Embryonic facial prominence (tissue), 1 donor: ENCODE data around the gene EPHA5.

Experiments used
- DNase-seq: peaks from one replicate; pipeline ENCODE4 v3.0.0-alpha.2; 2016; ENCODE audit errors: extremely low spot score

EPHA5 gene

DNA sequence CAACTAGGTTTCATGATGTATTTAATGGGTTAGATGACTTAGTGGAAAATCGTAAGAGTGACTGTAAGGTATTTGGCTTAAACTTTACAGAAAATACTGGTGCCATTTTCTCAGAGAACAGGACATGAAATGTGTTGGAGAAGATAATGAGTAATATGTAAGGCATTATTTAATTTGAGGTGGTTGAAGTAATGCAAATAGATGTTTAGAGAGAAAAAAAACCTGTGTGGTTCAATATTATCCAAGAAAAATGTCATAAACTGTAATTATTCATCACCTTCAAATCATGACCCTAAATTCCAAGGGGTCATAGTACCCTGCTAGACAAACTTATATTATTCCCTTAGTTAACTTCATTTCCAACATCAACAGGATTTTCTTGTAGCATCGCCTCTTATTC, 171.7 kb downstream of the EPHA5 start:
- no peak for DNase-seq

DNA sequence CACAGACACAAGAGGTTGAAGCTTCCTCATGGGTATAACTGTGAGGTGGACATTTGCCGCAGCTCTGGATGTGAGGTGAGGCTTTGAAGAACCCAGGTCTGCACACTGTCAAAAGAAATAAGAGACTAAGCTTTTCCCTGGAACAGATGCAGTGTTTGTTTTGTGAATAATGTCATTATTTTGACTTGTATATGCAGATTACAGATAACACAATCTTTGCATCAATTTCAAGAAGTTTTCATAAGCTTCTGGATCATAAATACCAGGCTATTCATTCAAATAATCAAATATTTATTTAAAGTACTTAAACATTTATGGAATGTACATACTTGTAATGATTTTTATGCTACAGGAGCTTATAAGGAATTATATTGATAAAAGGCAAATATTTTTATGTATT, 174.8 kb downstream of the EPHA5 start:
- no peak for DNase-seq

DNA sequence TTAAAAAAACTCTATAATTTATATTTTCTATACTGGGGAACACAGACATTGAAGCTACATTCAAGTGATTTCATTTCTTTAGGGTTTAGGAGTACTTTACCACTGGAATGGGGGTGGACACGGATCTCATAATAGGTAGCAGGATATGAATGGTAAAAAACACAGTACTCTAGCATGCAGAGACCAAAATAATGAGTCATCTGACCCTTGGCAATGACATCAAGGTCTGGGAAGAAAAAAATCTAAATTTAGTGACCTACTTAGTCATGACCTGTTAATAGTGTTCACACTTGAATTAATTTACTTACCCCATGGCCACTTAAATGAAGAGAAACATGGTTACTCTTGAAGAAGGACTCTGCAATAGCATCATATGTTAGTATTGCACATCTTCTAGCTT, 187.9 kb downstream of the EPHA5 start:
- DNase-seq = no peak

DNA sequence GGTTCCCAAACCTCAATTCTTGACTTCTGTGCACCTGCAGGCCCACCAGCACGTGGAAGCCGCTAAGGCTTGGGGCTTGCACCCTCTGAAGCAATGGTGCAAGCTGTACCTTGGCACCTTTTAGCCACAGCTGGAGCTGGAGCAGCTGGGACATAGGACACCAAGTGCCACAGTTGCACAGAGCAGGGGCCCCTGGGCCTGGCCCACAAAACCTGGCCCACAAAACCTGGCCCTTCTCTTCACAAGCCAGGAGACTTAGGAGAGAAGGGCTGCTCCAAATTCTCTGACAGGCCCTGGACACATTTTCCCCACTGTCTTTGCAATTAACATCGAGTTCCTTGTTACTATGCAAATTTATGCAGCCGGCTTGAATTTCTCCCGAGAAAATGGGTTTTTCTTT, 197.8 kb downstream of the EPHA5 start:
- DNase-seq = no peak

DNA sequence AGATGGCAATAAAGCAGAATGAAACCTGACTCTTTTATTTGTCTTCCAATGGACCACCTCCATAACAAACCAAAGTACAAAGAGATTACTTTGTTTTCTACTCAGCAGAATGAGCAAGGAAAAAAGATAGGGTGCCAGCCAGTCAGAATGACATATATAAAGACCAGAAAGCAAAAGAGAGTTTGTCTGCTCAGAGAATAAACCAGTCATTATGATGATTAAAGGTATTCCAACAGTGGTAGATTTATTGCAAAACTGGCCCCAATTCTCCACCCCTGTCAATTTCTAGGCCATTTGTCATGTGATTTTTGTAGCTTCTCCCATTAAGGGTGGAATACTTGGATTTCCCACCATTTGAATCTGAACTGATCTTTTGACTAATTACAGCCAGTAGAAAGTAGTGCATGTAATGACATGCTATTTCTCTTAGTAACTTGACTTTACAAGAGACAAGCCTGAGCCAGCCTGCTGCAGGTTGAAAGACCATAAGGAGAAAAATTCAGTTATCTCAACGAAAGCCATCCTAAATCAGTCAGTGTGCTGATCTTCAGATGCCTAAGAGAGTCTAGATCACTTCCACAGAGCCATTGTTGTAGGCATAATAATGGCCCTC, 203.1 kb downstream of the EPHA5 start:
- no peak for DNase-seq

DNA sequence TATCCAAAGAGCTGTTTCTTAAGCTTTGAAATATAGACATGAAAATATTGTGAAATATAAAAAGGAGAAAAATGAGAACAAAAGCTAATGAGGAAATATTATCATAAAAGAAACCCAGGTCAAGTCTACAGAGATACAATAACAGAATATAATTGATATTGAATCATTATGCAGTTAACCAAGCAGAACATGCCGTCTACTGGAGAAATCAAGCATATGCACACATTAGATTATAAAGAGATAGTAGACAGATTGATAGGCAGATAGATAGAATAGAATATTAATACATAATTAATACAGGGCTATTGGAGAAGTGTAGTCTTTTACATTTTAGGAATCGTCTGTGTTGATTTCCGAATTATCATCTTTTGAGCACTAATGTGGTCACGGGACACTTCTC, 208.5 kb downstream of the EPHA5 start:
- no peak for DNase-seq

DNA sequence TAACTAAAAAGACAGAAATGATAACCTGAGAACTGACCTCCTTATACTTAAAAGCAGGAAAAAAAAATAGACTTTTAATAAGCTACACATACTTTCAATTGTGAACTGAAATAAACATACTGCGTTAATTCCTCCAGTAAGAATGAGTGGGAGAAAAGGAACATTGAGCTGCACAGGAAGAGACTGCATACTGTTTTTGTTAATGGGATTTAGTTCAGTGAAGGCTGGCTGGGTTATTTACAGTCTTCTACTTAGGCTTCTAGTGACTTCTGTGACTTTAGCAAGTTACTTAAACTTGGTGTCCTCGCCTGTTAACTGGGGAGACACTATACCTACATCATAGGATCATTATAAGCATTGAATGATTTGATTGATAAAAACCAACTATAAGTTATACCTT, 213.3 kb downstream of the EPHA5 start:
- no peak for DNase-seq

DNA sequence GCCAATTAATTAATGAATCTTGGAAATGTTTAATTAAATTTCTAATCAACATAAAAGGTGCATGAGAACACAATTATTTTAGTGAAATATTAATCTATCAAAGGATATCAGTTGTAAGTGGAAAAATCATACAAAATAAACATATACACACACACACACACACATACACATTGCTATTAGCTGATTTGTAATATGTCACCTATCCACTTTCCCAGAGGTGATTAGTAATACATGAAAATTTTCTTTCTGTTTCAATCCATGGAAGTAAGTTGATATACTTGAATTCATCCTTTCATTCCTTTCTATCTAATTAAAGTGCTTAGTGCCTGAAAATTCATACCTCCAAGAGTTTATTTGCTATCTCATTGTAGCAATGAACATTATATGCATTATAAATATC, 213.7 kb downstream of the EPHA5 start:
- DNase-seq = no peak

DNA sequence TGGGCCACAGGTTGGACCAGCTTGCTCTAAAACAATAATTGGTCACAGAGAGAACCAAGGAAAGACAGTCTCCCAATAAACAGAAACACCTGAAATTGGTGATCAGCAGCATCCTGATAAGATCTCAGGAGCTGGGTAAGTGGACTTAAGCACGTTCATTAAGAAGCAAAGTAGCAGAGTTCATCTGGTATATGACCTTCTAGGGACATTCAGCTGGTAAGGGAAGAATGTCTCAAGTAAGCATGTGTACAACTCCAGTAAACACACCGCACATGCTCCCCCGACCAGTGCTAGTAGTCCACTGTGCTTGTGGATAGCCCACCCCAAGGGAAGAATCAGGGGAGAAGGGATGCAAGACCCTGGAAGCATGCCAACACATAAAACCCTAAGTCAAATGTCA, 216.9 kb downstream of the EPHA5 start:
- DNase-seq = no peak

DNA sequence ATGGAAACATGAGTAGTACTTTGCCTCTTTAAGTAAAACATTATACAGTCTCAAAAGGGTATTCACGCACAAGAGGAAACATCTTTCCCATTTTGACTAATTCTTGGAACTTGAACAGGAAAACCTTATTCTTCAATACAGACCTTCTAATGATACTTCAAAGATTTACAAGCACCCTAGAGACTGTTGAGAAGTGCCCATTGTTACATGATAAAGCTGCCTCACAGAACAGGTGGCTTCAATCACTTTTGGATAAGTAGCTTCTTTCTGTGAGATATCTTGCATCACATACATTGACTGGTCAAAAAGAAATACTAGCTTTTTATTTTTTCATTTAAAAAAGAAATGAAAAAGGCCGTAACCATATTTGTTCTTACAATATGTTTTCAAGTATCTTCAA, 219.4 kb downstream of the EPHA5 start:
- no peak for DNase-seq

DNA sequence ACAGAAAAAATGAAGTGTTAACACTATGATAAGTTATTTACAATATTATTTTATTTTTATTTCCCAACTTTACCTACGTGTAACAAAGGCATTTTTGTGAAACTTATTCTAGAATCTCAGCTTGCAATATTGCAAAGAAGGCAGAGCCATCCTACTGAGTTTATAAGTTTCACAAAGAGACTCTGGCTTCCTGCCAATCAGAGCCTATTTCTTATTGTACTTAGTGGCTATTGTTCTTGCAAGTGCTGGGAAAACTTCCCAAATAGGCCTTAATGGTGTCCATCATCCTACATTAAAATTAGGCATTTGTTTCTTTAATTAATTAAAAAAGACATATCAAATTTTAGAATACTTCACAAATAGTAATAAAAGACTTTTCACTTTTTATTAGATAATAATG, 233.2 kb downstream of the EPHA5 start:
- DNase-seq = no peak

DNA sequence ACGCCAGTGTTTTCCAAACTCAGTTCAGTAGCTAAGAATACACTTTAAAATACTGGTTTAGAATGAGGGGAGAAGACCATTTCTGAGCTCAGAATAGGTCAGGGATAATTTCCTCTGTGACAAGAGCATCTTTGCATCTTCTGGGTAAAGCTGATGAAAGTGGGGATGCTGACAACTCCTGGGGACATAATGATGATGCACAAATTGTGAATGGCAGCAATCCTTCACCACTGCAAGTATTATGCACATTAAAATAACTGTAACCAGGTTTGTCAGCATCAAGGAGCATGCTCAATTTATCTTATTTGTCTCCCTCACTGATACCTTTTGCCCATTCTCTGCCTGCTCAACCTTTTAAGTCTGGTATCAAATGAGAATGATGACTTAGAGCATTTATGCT, 248.2 kb downstream of the EPHA5 start:
- DNase-seq = no peak

DNA sequence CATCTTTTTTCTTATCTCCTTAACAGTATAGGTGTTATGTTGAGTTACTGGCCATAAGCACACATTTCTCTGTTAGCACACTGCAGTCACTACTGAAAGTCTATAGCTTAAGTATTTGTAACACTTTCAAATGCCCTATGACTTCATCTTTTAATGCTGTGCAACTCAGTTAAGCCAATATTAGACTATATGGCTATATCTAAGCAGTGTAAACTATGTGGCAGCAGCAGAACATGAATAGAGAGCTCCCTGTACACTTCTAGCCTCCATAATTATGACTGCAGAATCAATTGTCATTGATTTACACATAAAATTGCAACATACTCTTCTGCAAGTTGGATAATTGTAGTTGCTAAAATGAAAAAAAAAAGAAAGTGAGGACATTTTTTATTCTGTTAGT, 250.3 kb downstream of the EPHA5 start:
- DNase-seq = no peak

DNA sequence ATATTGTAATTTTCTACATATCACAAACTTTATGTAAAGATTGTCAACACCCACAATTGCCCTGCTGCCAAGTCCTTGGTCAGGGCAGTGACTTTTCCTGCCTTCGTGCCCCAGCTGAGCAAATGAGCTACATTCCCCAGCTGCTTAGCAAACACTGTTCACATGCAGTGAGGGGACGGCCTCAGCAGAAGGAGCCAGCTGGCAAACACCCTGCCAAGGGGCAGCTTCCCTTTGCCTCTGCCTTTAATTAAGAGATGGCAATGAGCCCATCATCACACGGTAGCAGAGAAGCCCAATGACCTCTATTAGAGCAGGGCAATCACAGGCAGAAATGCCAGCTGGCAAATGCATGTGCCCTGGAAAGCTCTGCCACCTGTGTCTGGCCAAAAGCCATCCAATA, 253.4 kb downstream of the EPHA5 start:
- no peak for DNase-seq

DNA sequence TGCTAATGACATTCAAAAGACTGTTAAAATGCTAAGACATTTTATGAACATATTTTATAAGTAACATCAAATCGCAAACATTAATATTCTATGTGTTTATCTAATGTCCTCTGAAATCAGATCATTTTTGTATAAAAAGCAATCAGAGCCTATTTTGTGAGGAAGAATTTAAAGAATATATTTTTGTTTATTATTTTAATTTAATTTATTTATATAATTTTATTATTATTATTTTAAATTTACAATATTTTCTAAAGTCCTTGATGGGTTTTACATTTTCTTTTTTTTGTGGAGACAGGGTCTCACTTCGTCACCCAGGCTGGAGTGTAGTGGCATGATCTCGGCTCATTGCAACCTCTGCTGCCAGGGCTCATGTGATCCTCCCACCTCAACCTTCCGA, 262.8 kb downstream of the EPHA5 start:
- DNase-seq = no peak

DNA sequence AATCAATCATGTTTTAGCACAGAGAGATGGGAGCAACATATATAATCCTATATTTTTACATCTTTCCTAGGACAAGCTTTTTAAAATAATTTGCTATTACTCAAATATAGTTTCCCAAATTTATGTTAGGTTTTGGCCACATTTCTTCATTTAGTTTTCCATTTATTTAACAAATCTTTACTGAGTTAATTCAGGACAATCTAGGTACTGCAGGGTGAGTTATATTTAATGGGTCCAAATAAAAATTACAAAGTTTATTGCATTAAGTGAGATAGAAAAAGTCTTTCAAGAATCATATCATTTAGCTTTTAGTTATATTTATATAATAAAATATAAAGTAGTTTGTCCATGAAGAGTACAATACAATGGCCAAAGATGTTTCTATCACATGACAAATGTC, 269.2 kb downstream of the EPHA5 start:
- DNase-seq = no peak

DNA sequence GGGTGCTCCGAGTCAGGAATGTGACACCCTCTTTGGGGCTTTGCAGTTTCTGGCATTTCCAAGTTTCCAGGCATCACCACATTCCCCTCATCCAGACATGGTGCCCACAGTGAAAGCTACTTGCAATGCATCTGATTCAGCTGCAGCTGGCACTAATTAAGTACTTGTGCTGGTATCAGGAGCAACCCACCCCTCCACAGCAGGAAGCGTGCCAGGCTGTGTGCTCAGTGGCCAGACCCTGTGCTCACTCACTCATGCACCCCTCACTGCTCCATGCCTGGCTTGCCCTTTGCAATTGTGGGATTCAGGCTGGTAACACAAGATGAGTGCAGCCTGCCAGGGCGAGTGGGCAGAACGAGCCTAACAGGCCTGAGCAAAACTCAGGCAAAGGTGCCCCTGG, 271.2 kb downstream of the EPHA5 start:
- DNase-seq = no peak

DNA sequence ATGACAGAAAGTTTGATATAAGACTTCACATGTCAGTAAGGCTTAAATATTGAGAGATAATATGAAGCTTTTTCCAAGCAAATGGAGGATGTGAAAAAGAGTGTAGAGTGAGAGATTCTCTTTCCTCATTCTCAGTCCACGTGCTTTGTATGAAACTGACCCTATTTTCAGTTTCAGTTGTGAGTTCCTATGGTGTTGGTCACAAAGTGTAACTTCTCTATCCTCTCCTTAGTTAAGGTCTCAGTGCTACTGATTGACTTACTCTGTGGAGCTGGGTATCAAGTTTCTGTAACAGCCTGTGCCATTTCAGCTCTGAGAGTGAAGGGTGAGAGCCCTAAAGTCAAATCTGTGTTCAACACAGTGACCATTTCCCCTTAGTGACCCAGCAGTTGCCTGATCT, 277.2 kb downstream of the EPHA5 start:
- no peak for DNase-seq

DNA sequence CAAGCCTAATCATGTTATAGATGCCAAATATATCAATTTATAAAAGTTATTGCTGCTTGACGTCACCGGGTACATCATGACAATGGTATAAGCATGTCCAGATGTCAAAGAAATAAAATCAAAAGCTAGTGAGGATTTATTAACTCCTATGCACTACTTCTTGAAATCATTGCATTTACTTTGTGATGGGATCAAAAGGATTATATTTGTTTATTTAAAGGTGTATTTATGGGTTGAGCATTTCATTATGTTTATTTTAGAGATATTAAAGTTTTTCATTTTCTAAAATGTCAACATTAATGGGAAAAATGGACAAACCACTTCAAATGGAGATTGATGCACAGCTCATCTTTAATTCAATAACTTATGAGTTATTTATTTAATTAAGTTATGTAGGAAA, 277.8 kb downstream of the EPHA5 start:
- no peak for DNase-seq

DNA sequence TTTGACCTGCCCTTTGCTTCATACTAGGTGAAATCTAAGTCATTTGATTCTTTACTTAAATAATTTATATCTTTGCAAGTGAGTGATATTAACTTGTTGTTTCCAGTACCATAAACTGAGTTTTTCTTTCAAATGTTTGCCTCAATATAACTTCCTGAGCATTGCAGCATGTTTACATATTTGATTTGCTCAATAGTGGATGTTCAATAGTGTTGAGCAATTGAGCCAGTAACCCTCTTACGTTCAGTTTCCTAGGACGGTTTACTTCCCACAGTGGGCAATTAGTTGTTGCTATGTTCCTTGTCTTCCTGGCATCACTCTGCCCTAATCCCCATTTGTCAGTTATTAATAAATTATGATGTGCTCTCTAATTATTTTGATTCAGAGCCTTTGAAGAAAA, 278.5 kb downstream of the EPHA5 start:
- no peak for DNase-seq

DNA sequence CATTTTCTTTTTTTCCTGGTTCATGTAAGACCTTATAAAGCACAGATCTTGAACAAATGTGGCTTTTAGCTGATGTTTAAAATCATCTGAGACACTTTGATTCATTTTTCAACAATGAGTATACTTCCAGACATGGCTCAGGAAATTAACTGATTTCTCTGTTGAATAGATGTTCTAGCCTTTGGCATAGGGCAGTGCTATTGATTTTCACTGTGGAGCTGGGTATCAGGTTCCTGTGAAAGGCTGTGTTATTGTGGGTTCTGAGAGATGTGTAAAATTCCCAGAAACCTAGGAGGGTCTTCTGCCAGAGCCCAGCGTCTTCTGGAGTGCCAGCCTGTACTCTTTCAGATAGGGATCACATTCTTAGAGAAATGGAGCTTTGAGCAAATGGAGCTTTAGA, 278.9 kb downstream of the EPHA5 start:
- no peak for DNase-seq

DNA sequence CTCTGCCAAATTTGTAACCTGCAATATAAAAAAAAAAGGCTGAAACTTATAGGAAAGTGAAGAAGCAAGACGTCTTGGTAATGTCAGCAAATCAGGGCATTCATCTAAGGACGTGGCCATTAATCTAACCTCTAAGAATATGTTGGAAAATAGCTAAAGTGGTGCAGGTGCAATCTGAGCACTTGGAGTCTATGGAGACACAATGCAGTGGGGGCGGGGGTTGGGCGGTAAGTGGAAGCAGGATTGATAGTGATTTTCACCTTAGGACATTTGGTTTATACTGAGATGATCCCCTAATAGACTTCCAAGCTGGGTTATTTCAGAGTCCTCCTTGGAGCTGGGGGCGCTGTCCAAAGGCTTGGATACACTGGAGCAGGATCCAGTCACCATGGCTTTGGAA, 283.4 kb downstream of the EPHA5 start:
- DNase-seq = no peak

DNA sequence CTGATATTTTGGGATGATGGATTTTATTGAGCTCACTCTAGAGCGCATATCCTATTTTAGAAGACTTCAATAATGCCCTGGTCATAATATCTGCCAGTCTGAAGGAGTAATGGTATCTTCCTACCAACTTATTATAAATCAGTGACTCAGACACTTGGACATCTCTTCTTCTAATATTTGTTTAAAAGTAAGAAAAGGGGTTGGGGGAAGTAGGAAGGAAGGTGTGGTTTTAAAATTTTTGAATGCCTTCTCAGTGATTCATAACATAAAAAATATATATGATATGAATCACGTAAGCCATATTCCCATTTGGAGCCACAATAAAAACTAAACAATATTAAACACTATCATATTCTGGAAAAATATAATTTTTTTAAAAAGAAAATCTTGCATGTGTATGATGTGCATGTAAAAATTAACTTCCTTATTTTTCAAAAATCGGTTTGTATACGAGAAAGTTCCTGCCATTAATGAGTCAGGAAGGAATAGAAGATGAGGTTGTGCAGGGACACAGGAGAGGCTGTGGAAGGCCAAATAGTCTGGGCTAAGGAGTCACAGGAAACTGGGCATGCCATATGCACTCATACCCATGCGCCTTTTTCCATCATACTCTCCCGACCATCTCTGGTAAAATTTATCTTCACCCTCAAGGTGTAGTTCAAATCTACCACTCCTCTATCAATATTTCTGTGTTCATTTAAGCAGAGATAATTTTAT, 286.5 kb downstream of the EPHA5 start:
- DNase-seq = no peak

DNA sequence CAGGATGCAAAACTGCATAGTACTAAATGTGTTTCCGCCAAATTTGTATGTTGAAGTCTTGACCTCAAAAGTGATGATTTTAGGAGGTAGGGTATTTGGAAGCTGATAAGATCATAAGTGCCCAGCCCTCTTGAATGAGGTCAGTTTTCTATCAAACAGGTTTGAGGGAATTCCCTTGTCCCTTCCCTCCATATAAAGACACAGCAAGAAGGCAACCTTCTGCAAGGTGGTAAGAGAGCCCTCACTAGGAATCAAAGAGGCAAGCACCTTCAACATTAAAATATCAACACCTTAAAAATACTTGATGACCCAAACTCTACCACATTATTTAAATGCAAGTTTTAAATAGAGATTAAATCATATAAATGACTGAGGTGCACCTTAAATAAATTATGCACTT, 288.6 kb downstream of the EPHA5 start:
- no peak for DNase-seq
